Thyroid gland (tissue), 4 donors: ENCODE data around the gene TMEM51. TPM values are rescaled to one million over a fixed set of nuclear protein-coding genes. Genes with fewer than 3 reads are reported as not detected.

ENCODE experiments used
- DNase-seq, 2 donors: peaks; one replicate each; pipeline ENCODE4 v3.0.0-alpha.2; 2019
- H3K27ac ChIP-seq, 3 donors: fragments of 200-600 bp; sonication (generic); 1 replicate in 2 of 3; 2 replicates in 1 of 3; pipeline ENCODE4 v1.5.1; 2016 to 2019; ENCODE audit warnings: mild to moderate bottlenecking in 1 of 3, moderate library complexity in 1 of 3
- H3K27me3 ChIP-seq: fragments of 200-600 bp; sonication (generic); one replicate; pipeline ENCODE4 v1.5.1; 2019
- H3K36me3 ChIP-seq, 2 donors: fragments of 200-600 bp; sonication (generic); one replicate each; pipeline ENCODE4 v1.5.1; 2016 to 2019
- H3K4me1 ChIP-seq, 2 donors: fragments of 200-600 bp; sonication (generic); one replicate each; pipeline ENCODE4 v1.5.1; 2017 to 2019
- H3K4me3 ChIP-seq, 3 donors: fragments of 200-600 bp; sonication (generic); replicated peaks in 1 of 3; 1 replicate in 2 of 3; 2 replicates in 1 of 3; pipeline ENCODE4 v1.5.1; 2016; ENCODE audit warnings: mild to moderate bottlenecking in 1 of 3
- H3K9me3 ChIP-seq: fragments of 200-600 bp; sonication (generic); one replicate; pipeline ENCODE4 v1.5.1; 2017
- POLR2A ChIP-seq, 2 donors: fragments of 450-650 bp; IDR thresholded peaks; one replicate each; pipeline ENCODE4 v1.6.1; 2017; ENCODE audit warnings: antibody characterized with exemption in 2 of 2, mild to moderate bottlenecking in 2 of 2, moderate library complexity in 1 of 2
- WGBS, 2 donors: methylation state at CpG; one replicate each; pipeline ENCODE4 v1.1.5; 2017; 5-methylcytosine and 5-hydroxymethylcytosine counted together
- intact Hi-C: fragments of 100-400 bp; cut with DNase I; formaldehyde crosslinking; loops from one replicate; pipeline ENCODE4 v1.15.1; 2023
- total RNA-seq, 4 donors: library from RNA; depleted of rRNA; stranded (reverse); fragments of >200 nt; gene quantifications; one replicate each; pipeline ENCODE4 v1.2.3, GENCODE V29; 2016
- TF ChIP-seq, protein P1 (sequence below), 6 experiments: fragments of 200-600 bp in 3 of 6; fragments of 450-650 bp in 3 of 6; sonication (generic) in 3 of 6; IDR thresholded peaks; one replicate each; pipeline ENCODE4 v1.5.1; 2016 to 2019; ENCODE audit warnings: antibody characterized with exemption in 6 of 6, mild to moderate bottlenecking in 2 of 6, inconsistent platforms in 1 of 6, moderate library complexity in 1 of 6

The TMEM51 gene
- total RNA-seq, 4 donors from 2014 or later, result 3.7 to 12.0 (median 6.4) TPM

DNA sequence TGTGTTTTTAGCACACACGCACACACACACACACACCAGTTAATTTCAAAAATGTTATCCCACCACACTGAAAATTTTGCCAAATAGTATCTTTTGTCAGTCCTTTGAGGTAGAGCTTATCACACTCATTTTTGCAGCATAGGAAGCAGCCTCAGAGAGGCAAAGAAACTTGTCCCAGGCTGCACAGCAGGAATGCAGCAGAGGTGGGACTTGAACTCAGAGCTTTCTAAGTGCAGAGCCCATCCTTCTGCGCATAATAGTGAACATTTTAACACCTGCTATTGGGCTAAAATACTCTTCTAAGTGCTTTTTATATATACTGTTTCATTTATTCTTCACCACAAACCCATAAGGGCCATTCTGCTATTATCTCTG is 108.4 kb downstream of the TMEM51 start:
- intact Hi-C loops, result no loop called here
- TF ChIP-seq, protein P1, sequence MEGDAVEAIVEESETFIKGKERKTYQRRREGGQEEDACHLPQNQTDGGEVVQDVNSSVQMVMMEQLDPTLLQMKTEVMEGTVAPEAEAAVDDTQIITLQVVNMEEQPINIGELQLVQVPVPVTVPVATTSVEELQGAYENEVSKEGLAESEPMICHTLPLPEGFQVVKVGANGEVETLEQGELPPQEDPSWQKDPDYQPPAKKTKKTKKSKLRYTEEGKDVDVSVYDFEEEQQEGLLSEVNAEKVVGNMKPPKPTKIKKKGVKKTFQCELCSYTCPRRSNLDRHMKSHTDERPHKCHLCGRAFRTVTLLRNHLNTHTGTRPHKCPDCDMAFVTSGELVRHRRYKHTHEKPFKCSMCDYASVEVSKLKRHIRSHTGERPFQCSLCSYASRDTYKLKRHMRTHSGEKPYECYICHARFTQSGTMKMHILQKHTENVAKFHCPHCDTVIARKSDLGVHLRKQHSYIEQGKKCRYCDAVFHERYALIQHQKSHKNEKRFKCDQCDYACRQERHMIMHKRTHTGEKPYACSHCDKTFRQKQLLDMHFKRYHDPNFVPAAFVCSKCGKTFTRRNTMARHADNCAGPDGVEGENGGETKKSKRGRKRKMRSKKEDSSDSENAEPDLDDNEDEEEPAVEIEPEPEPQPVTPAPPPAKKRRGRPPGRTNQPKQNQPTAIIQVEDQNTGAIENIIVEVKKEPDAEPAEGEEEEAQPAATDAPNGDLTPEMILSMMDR (IDR thresholded peaks at IDR 0.05), result no peak
- no peak for TF ChIP-seq POLR2A (IDR thresholded peaks at IDR 0.05)
- H3K9me3 ChIP-seq, result no peaks in the 10 kb centered on the region
- no peak overlapping the region for H3K27ac ChIP-seq
- 89 to 94% methylated on average over 2 of the region's 2 CpGs for WGBS, 2 donors
- H3K36me3 ChIP-seq, result no peaks in the 10 kb centered on the region
- no peaks in the 10 kb centered on the region for H3K4me1 ChIP-seq
- no peaks in the 10 kb centered on the region for H3K27me3 ChIP-seq
- no peak overlapping the region for H3K4me3 ChIP-seq
- DNase-seq, result no peak

DNA sequence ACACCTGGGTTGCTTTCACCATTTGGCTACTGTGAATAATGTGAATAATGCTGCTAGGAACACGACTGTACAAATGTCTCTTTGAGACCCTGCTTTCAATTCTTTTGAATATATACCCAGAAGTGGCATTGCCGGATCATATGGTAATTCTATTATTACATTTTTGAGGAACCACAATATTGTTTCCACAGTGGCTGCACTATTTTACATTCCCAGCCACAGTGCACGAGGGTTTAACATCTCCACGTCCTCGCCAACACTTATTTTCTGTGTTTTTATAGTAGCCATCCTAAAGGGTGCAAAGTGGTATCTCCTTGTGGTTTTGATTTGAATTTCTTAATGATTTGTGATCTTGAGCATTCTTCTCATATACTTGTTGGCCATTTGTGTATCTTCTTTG is 109.2 kb downstream of the TMEM51 start:
- Histone ChIP-seq H3K4me1 (no peaks in the 10 kb centered on the region), H3K27ac (no peak overlapping the region), H3K9me3 (no peaks in the 10 kb centered on the region), H3K27me3 (no peaks in the 10 kb centered on the region), H3K4me3 (no peak overlapping the region), H3K36me3 (no peaks in the 10 kb centered on the region)
- intact Hi-C loops, result no loop called here
- 84 to 86% methylated on average over 5 of the region's 5 CpGs for WGBS, 2 donors
- DNase-seq, result no peak
- no peak for TF ChIP-seq POLR2A (IDR thresholded peaks at IDR 0.05)
- TF ChIP-seq, protein P1 (IDR thresholded peaks at IDR 0.05), result no peak

GRCh38 chr1:15264769-15265168 is 111.2 kb downstream of the TMEM51 start:
- H3K4me3 ChIP-seq, result no peak overlapping the region
- H3K4me1 ChIP-seq, result no peaks in the 10 kb centered on the region
- WGBS, 2 donors, result 82 to 86% methylated on average over 2 of the region's 2 CpGs
- H3K27ac ChIP-seq, result no peak overlapping the region
- no peaks in the 10 kb centered on the region for H3K9me3 ChIP-seq
- intact Hi-C loops, result no loop called here
- no peaks in the 10 kb centered on the region for H3K36me3 ChIP-seq
- H3K27me3 ChIP-seq, result no peaks in the 10 kb centered on the region
- TF ChIP-seq POLR2A (IDR thresholded peaks at IDR 0.05), result no peak
- TF ChIP-seq, protein P1 (IDR thresholded peaks at IDR 0.05), result no peak
- DNase-seq, result no peak

Other genes starting within 250 kb of the TMEM51 start
- 1 to 10 TPM in 1 of 4 donors, under 1 TPM in 3; 0.54 to 1.9 (median 0.75) TPM for gene FHAD1, start 93.5 kb downstream of the TMEM51 start, total RNA-seq